Inflammatory macrophage (primary cell): Measurements from ENCODE around the gene SESN1.
"Not testable (repeated sequence)": the region's sequence is repeated elsewhere in the genome, so short reads cannot be mapped to it uniquely, and the experiment has no call there.

ENCODE experiments used
- DNase-seq, 2 donors: peaks; one replicate each; pipeline ENCODE4 v3.0.0-alpha.2; 2020 to 2022

Gene SESN1

GRCh38 chr6:108995296-108995695 lies 99.3 kb downstream of the SESN1 start:
- DNase-seq: no peak

GRCh38 chr6:108993876-108994275 lies 100.8 kb downstream of the SESN1 start:
- no peak for DNase-seq

GRCh38 chr6:108989700-108990099 lies 104.9 kb downstream of the SESN1 start:
- DNase-seq: no peak

GRCh38 chr6:108988765-108989164 lies 105.9 kb downstream of the SESN1 start:
- no peak for DNase-seq

GRCh38 chr6:108988296-108988695 lies 106.3 kb downstream of the SESN1 start:
- no peak for DNase-seq

GRCh38 chr6:108987156-108987555 lies 107.5 kb downstream of the SESN1 start:
- no peak for DNase-seq

GRCh38 chr6:108985301-108985700 lies 109.3 kb downstream of the SESN1 start:
- no peak for DNase-seq

GRCh38 chr6:108983151-108983550 lies 111.5 kb downstream of the SESN1 start:
- peak; percentile 26 to 51 for DNase-seq

- DNase-seq: peak in 1 of 2 donors; percentile 23
Observed at GRCh38 chr6:108982154-108983113, 112.2 kb downstream of the SESN1 start.

- not testable (repeated sequence) for DNase-seq
Observed at GRCh38 chr6:108978638-108979037, 116.0 kb downstream of the SESN1 start.

GRCh38 chr6:108974201-108974600 lies 120.4 kb downstream of the SESN1 start:
- DNase-seq: no peak

- DNase-seq: no peak
Observed at GRCh38 chr6:108969776-108970175, 124.9 kb downstream of the SESN1 start.

- peak; percentile 84 to 90 for DNase-seq
Observed at GRCh38 chr6:108968325-108969316, 126.0 kb downstream of the SESN1 start.

GRCh38 chr6:108966855-108967755 lies 127.5 kb downstream of the SESN1 start:
- peak; percentile 82 to 90 for DNase-seq

- DNase-seq: peak; percentile 22 to 44
Observed at GRCh38 chr6:108966251-108966650, 128.4 kb downstream of the SESN1 start.

GRCh38 chr6:108961985-108962384 lies 132.7 kb downstream of the SESN1 start:
- no peak for DNase-seq

- DNase-seq: no peak
Observed at GRCh38 chr6:108961077-108961476, 133.6 kb downstream of the SESN1 start.

GRCh38 chr6:108960601-108961000 lies 134.0 kb downstream of the SESN1 start:
- no peak for DNase-seq

- DNase-seq: no peak
Observed at GRCh38 chr6:108959972-108960582, 134.6 kb downstream of the SESN1 start.

GRCh38 chr6:108958900-108959770 lies 135.5 kb downstream of the SESN1 start:
- peak in 1 of 2 donors; percentile 24 for DNase-seq
